Astrocyte (in vitro differentiated cells and primary cell): Measurements from ENCODE around the gene MRI1. TPM values are rescaled to one million over a fixed set of nuclear protein-coding genes. Genes with fewer than 3 reads are reported as not detected.

Source experiments
- DNase-seq: peaks from one replicate; pipeline ENCODE4 v3.0.0-alpha.2; 2010; ENCODE audit warnings: low read depth
- FAIRE-seq: peaks from 2 replicates; lab custom pipeline; 2011; peaks lifted over from hg19 to GRCh38; lab: Jason Lieb, UNC
- H2AFZ ChIP-seq: 2 replicates; pipeline ENCODE4 v1.6.0; 2012; ENCODE audit warnings: low read depth, low read length, inconsistent platforms
- H3K27ac ChIP-seq: 2 replicates; pipeline ENCODE4 v1.5.1; 2011; ENCODE audit warnings: low read depth, low read length, inconsistent platforms
- H3K27me3 ChIP-seq: 2 replicates; pipeline ENCODE4 v1.6.0; 2011; ENCODE audit warnings: low read length, inconsistent platforms; ENCODE audit not compliant: insufficient read depth
- H3K36me3 ChIP-seq: 2 replicates; pipeline ENCODE4 v1.5.1; 2011; ENCODE audit warnings: low read length, inconsistent platforms; ENCODE audit not compliant: insufficient read depth
- H3K4me1 ChIP-seq: 2 replicates; pipeline ENCODE4 v1.5.1; 2011; ENCODE audit warnings: low read length, inconsistent platforms; ENCODE audit not compliant: insufficient read depth
- H3K4me2 ChIP-seq: 2 replicates; pipeline ENCODE4 v1.6.0; 2012; ENCODE audit warnings: low read length, inconsistent platforms
- H3K4me3 ChIP-seq: 2 replicates; pipeline ENCODE4 v1.5.1; 2011; ENCODE audit warnings: low read depth, mild to moderate bottlenecking, low read length, inconsistent platforms; ENCODE audit not compliant: insufficient read depth
- H3K79me2 ChIP-seq: 2 replicates; pipeline ENCODE4 v1.6.0; 2012; ENCODE audit warnings: mild to moderate bottlenecking, low read length, inconsistent platforms; ENCODE audit not compliant: insufficient read depth
- H3K9ac ChIP-seq: 2 replicates; pipeline ENCODE4 v1.6.0; 2012; ENCODE audit warnings: mild to moderate bottlenecking, low read length, inconsistent platforms
- H3K9me3 ChIP-seq: 2 replicates; pipeline ENCODE4 v1.5.1; 2012; ENCODE audit warnings: low read depth, mild to moderate bottlenecking, low read length, inconsistent platforms; ENCODE audit not compliant: insufficient read depth
- H4K20me1 ChIP-seq: 2 replicates; pipeline ENCODE4 v1.6.0; 2012; ENCODE audit warnings: low read length, inconsistent platforms; ENCODE audit not compliant: insufficient read depth
- H3K27ac Mint-ChIP-seq: one replicate; pipeline ENCODE4 v1.8.0; 2021; ENCODE audit warnings: mild to moderate bottlenecking, mixed read lengths; ENCODE audit not compliant: unreplicated experiment
- H3K27me3 Mint-ChIP-seq: one replicate; pipeline ENCODE4 v1.8.0; 2021; ENCODE audit warnings: low read depth, mixed read lengths; ENCODE audit not compliant: unreplicated experiment
- H3K36me3 Mint-ChIP-seq: one replicate; pipeline ENCODE4 v1.8.0; 2021; ENCODE audit warnings: low read depth, mixed read lengths; ENCODE audit not compliant: unreplicated experiment
- H3K4me1 Mint-ChIP-seq: one replicate; pipeline ENCODE4 v1.8.0; 2021; ENCODE audit warnings: low read depth, mixed read lengths; ENCODE audit not compliant: unreplicated experiment
- H3K4me3 Mint-ChIP-seq: one replicate; pipeline ENCODE4 v1.8.0; 2021; ENCODE audit warnings: mild to moderate bottlenecking, moderate library complexity, mixed read lengths; ENCODE audit not compliant: unreplicated experiment
- H3K9me3 Mint-ChIP-seq: one replicate; pipeline ENCODE4 v1.8.0; 2021; ENCODE audit warnings: mild to moderate bottlenecking, mixed read lengths; ENCODE audit not compliant: unreplicated experiment
- CTCF ChIP-seq: IDR thresholded peaks from 2 replicates; pipeline ENCODE4 v1.5.1; 2011; ENCODE audit warnings: low read depth, mild to moderate bottlenecking, inconsistent platforms, low read length, moderate library complexity; ENCODE audit not compliant: insufficient read depth
- EZH2 ChIP-seq: IDR thresholded peaks from 2 replicates; pipeline ENCODE4 v1.6.1; 2012; ENCODE audit warnings: mild to moderate bottlenecking, low read length, inconsistent platforms; ENCODE audit not compliant: insufficient read depth
- total RNA-seq: library from RNA; stranded (reverse); gene quantifications from 2 replicates; pipeline ENCODE4 v1.2.1, GENCODE V29; 2021

MRI1 gene
- total RNA-seq, 1 donor from 2014 or later = 26.6 TPM

DNA sequence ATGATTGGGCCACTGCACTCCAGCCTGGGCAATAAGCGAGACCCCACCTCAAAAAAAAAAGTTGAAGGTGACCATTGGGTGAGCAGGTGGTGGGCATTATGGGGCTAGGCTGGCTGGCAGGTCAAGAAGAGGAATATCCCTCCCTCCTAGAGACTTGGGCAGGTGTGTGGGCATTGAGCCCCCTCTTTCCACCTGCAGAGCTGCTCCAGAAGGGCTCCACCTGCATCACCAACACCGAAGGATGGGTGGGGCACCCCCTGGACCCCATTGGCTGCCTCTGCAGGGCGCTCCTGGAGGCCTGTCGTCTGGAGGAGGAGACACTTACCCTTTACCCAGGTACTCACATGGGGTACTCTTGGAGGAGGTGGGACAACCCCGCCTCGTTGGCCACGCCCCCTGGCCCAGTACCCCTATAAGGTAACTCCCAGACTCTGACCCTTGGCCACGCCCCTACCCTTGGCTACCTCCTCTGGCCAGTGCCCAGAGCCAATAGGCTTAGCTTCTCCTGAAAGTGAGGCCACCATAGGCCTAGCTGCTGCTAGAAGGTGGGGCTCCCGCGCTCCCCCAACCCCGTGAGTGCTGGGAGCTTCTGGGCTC lies 52.8 kb downstream of the MRI1 start:
- Histone ChIP-seq H3K27me3 (no peaks in the 10 kb centered on the region), H3K9me3 (peaks cover 2% of the 10 kb centered on the region), H3K79me2 (no peaks in the 10 kb centered on the region), H3K27ac (no peak overlapping the region), H2AFZ (no peak overlapping the region), H3K4me3 (no peak overlapping the region), H4K20me1 (peaks cover 9% of the 10 kb centered on the region), H3K36me3 (peaks cover 4% of the 10 kb centered on the region), H3K4me2 (no peak overlapping the region), H3K4me1 (no peaks in the 10 kb centered on the region), H3K9ac (no peak overlapping the region)
- DNase-seq = no peak
- Mint-ChIP-seq H3K27ac (no peak overlapping the region), H3K4me3 (no peak overlapping the region), H3K9me3 (peaks cover 1% of the 10 kb centered on the region), H3K36me3 (peaks cover 8% of the 10 kb centered on the region), H3K27me3 (no peaks in the 10 kb centered on the region), H3K4me1 (no peaks in the 10 kb centered on the region)
- TF ChIP-seq EZH2 (no peak), CTCF (no peak)
- no peak for FAIRE-seq

DNA sequence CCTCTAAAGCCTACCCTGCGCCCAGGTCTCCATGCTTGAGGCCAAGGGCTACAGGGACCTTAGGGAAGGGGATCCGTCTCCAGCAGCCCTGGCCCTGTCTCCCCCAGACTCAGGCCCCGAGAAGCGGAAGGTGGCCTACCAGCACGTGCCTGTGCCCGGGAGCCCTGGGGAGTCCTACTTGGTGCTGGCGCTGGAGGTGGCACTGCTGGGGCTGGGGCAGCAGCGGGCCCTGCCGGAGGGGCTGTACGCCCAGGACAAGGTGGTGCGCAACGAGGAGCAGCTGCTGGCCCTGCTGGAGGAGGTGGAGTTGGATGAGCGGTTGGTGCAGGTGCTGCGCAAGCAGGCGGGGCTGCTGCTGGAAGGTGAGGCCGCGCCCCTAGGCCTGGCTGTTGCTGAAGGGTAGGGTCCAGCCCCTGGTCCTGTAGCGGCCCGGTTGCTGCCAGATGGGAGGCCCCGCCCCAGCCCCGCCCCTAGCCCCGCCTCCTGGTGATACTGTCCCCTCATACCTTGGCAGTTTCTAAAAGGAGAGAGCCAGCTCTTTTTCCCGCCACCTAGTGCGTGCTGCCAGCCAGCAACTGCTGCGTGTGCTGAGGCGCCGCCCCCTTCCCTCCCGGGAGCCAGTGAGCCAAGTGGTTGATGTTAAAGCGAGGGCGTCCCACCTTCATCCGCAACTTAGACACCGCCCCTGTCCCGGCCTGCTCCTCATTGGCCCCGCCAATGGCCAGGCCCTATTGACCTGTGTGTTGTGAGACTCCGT lies 53.5 kb downstream of the MRI1 start:
- Histone ChIP-seq H3K9me3 (peaks cover 2% of the 10 kb centered on the region), H3K4me2 (no peak overlapping the region), H3K36me3 (peaks cover 4% of the 10 kb centered on the region), H2AFZ (no peak overlapping the region), H3K79me2 (no peaks in the 10 kb centered on the region), H3K27me3 (no peaks in the 10 kb centered on the region), H3K27ac (no peak overlapping the region), H3K4me3 (no peak overlapping the region), H3K9ac (no peak overlapping the region), H3K4me1 (no peaks in the 10 kb centered on the region), H4K20me1 (peaks cover 9% of the 10 kb centered on the region)
- H3K27ac Mint-ChIP-seq = no peak overlapping the region
- no peak overlapping the region for H3K4me3 Mint-ChIP-seq
- H3K4me1 Mint-ChIP-seq = no peaks in the 10 kb centered on the region
- FAIRE-seq (no peak), DNase-seq (no peak)
- H3K27me3 Mint-ChIP-seq = no peaks in the 10 kb centered on the region
- peaks cover 1% of the 10 kb centered on the region for H3K9me3 Mint-ChIP-seq
- TF ChIP-seq CTCF = no peak
- no peak for TF ChIP-seq EZH2
- peaks cover 5% of the 10 kb centered on the region for H3K36me3 Mint-ChIP-seq

DNA sequence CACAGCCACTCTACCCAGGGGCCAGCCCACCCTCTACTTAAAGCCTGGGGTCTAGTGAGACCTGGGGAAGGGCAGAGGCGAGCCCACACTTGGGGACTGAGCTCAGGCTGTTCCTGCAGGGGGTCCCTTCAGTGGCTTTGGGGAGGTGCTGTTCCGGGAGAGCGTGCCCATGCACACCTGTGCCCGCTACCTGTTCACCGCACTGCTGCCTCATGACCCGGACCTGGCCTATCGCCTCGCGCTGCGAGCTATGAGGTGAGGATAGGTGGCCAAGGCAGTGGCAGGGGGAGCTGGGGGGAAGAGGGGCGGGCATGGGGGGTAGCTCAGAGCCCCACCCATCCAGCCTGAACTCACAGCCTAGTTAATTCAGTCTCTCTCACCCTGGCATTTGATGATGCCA lies 54.9 kb downstream of the MRI1 start:
- H3K9me3 Mint-ChIP-seq = no peaks in the 10 kb centered on the region
- no peaks in the 10 kb centered on the region for H3K4me1 Mint-ChIP-seq
- no peaks in the 10 kb centered on the region for H3K79me2 ChIP-seq
- H3K4me3 Mint-ChIP-seq = no peak overlapping the region
- no peak for DNase-seq
- H3K36me3 Mint-ChIP-seq = peaks cover 12% of the 10 kb centered on the region
- no peak overlapping the region for H2AFZ ChIP-seq
- no peak overlapping the region for H3K27ac ChIP-seq
- no peaks in the 10 kb centered on the region for H3K27me3 Mint-ChIP-seq
- H3K27me3 ChIP-seq = no peaks in the 10 kb centered on the region
- H3K4me3 ChIP-seq = no peak overlapping the region
- peaks cover 10% of the 10 kb centered on the region for H3K36me3 ChIP-seq
- no peak overlapping the region for H3K4me2 ChIP-seq
- no peak overlapping the region for H3K27ac Mint-ChIP-seq
- no peak overlapping the region for H3K9ac ChIP-seq
- no peak for TF ChIP-seq CTCF
- TF ChIP-seq EZH2 = no peak
- H4K20me1 ChIP-seq = peaks cover 21% of the 10 kb centered on the region
- no peaks in the 10 kb centered on the region for H3K9me3 ChIP-seq
- no peak for FAIRE-seq
- no peaks in the 10 kb centered on the region for H3K4me1 ChIP-seq
